Karpas-422 (cell line): ENCODE data around the gene CHST1. TPM values are rescaled to one million over a fixed set of nuclear protein-coding genes. Genes with fewer than 3 reads are reported as not detected.

ENCODE experiments used
- DNase-seq: peaks from one replicate; pipeline ENCODE4 v3.0.0-alpha.2; 2015
- H2AFZ ChIP-seq: fragments of 200-600 bp; sonication (generic); 2 replicates; pipeline ENCODE4 v1.6.1; 2014; ENCODE audit warnings: antibody characterized with exemption, low read length, mixed read lengths
- H3K27ac ChIP-seq: fragments of 200-600 bp; sonication (generic); 2 replicates; pipeline ENCODE4 v1.5.1; 2014; ENCODE audit warnings: mild to moderate bottlenecking, low read length, moderate library complexity
- H3K27me3 ChIP-seq: fragments of 200-600 bp; sonication (generic); 2 replicates; pipeline ENCODE4 v1.6.1; 2014; ENCODE audit warnings: low read length, mixed read lengths
- H3K36me3 ChIP-seq: fragments of 200-600 bp; sonication (generic); 2 replicates; pipeline ENCODE4 v1.6.1; 2014; ENCODE audit warnings: low read length, mixed read lengths; ENCODE audit not compliant: insufficient read depth
- H3K4me1 ChIP-seq: fragments of 200-600 bp; sonication (generic); 2 replicates; pipeline ENCODE4 v1.6.1; 2014; ENCODE audit warnings: mild to moderate bottlenecking, low read length, mixed read lengths
- H3K4me2 ChIP-seq: fragments of 200-600 bp; sonication (generic); 2 replicates; pipeline ENCODE4 v1.6.1; 2014; ENCODE audit warnings: low read length, low read depth, mild to moderate bottlenecking; ENCODE audit not compliant: poor library complexity, severe bottlenecking
- H3K4me3 ChIP-seq: fragments of 200-600 bp; sonication (generic); 2 replicates; pipeline ENCODE4 v1.5.1; 2014; ENCODE audit warnings: mild to moderate bottlenecking, antibody characterized with exemption, low read length, mixed read lengths
- H3K79me2 ChIP-seq: fragments of 200-600 bp; sonication (generic); 2 replicates; pipeline ENCODE4 v1.6.1; 2014; ENCODE audit warnings: mild to moderate bottlenecking, low read length, mixed read lengths
- H3K9ac ChIP-seq: fragments of 200-600 bp; sonication (generic); 2 replicates; pipeline ENCODE4 v1.6.0; 2014; ENCODE audit warnings: low read length
- H3K9me2 ChIP-seq: fragments of 200-600 bp; sonication (generic), shearing (Covaris generic); replicated peaks from 2 replicates; pipeline ENCODE4 v1.6.0; 2014; ENCODE audit warnings: mild to moderate bottlenecking, low read length, moderate library complexity; ENCODE audit not compliant: insufficient read depth
- H3K9me3 ChIP-seq: fragments of 300-700, 200-600 bp; sonication (generic); 2 replicates; pipeline ENCODE4 v1.6.1; 2014; ENCODE audit warnings: low read length, mixed read lengths
- H4K20me1 ChIP-seq: fragments of 200-600 bp; sonication (generic); 2 replicates; pipeline ENCODE4 v1.6.1; 2014; ENCODE audit warnings: mild to moderate bottlenecking, antibody characterized with exemption, low read length, low read depth; ENCODE audit not compliant: insufficient read depth
- total RNA-seq: library from RNA; depleted of rRNA; stranded (reverse); fragments of >200 nt; shearing (Covaris generic); gene quantifications from 2 replicates; pipeline ENCODE4 v1.2.3, GENCODE V29; 2014; ENCODE audit warnings: low replicate concordance

Gene CHST1
- total RNA-seq, 1 experiment from 2014 or later = not detected

- Histone ChIP-seq H3K9me3 (no peaks in the 10 kb centered on the region), H3K4me3 (no peak overlapping the region), H3K9ac (no peak overlapping the region), H3K9me2 (no peaks in the 10 kb centered on the region), H3K79me2 (no peaks in the 10 kb centered on the region), H3K4me1 (no peaks in the 10 kb centered on the region), H3K4me2 (no peak overlapping the region), H2AFZ (no peak overlapping the region), H3K27ac (no peak overlapping the region), H3K27me3 (no peaks in the 10 kb centered on the region), H4K20me1 (no peaks in the 10 kb centered on the region), H3K36me3 (no peaks in the 10 kb centered on the region)
- DNase-seq = no peak
Observed at GRCh38 chr11:45664376-45665205, 831 bp downstream of the CHST1 start.

DNA sequence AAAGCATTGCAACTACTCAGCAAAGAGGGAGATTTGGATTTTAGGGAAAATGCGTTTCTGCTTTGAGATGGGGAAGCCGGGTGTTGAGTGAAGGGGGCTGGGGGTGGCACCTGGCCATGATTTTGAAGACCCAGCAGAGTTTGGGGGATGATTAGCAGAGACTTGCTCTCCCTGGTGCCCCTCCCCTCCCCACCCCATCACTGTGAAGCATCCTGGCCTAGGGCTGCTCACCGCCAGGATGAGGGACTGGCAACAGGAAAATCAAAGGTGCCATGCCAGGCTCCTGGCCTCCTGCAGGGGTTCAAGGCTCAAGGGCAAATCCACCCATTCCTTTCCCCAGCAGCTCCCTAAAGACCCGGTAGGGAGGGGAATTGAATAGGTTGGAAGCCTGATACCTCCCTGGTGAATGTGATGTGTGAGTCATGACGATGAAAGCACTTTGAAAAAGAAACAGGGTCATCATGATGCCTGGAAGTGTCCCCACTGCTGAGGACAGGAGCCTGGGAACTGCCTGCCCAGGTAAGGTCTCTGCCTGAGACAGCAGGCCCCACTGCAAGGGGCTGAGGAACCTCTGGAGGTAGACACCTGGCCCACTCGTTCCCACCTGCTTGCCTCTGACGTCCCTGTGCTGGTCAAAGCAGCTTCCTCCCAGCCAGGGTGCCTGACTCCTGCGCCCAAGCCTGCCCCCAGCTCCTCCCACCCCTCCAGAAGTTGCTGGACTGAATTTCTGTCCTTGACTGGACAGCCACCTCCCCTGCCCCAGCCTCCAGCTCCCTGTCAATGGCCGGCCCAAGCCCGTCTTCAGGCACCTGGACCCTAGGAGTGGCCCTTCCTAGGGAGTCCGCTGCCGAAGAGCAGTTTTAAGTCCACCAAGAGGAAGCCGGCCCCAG is 1.7 kb downstream of the CHST1 start:
- Histone ChIP-seq H3K27me3 (no peaks in the 10 kb centered on the region), H3K9me2 (no peaks in the 10 kb centered on the region), H3K79me2 (no peaks in the 10 kb centered on the region), H3K9ac (no peak overlapping the region), H3K4me3 (no peak overlapping the region), H3K27ac (no peak overlapping the region), H2AFZ (no peak overlapping the region), H3K9me3 (no peaks in the 10 kb centered on the region), H4K20me1 (no peaks in the 10 kb centered on the region), H3K4me2 (no peak overlapping the region), H3K4me1 (no peaks in the 10 kb centered on the region), H3K36me3 (no peaks in the 10 kb centered on the region)
- no peak for DNase-seq

- Histone ChIP-seq H3K4me2 (no peak overlapping the region), H3K27me3 (no peaks in the 10 kb centered on the region), H2AFZ (no peak overlapping the region), H3K9ac (no peak overlapping the region), H4K20me1 (no peaks in the 10 kb centered on the region), H3K36me3 (no peaks in the 10 kb centered on the region), H3K9me2 (no peaks in the 10 kb centered on the region), H3K79me2 (no peaks in the 10 kb centered on the region), H3K4me1 (no peaks in the 10 kb centered on the region), H3K4me3 (no peak overlapping the region), H3K9me3 (no peaks in the 10 kb centered on the region), H3K27ac (no peak overlapping the region)
- DNase-seq = peak; percentile 51
Observed at GRCh38 chr11:45662665-45663485, 2.5 kb downstream of the CHST1 start.

DNA sequence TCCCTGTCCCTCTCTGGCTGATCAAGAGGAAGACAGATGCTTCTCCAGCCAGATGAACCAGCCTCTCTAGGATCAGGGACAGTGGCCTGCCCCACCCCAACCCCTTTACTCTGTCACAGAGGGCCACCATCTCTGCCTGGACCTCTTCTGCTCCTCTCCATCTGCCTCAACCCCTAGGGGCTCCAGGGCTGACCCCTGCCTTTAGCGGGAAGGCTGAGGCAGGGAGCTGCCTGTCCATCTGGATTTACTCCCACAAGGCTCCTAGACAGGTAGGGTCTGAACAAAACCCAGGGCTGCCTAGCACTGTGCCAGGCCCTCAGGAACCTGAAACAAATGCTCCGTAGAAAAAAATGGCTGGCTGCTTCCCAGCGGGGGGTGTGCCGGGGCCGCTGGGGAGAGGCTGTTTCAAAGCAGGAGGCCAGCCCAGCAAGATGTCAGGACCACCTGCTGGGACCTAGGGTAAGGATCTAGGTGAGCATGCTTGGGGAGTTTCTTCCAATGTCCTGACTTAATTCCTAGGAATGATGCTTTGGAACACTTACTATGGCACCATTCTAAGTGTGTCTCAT is 3.2 kb downstream of the CHST1 start:
- H3K4me2 ChIP-seq = no peak overlapping the region
- no peaks in the 10 kb centered on the region for H3K27me3 ChIP-seq

GRCh38 chr11:45661439-45662055 is 3.9 kb downstream of the CHST1 start:
- Histone ChIP-seq H3K9me3 (no peaks in the 10 kb centered on the region), H4K20me1 (no peaks in the 10 kb centered on the region), H3K9ac (no peak overlapping the region), H3K4me1 (no peaks in the 10 kb centered on the region), H3K4me2 (no peak overlapping the region), H3K27ac (no peak overlapping the region), H3K9me2 (no peaks in the 10 kb centered on the region), H3K4me3 (no peak overlapping the region), H3K79me2 (no peaks in the 10 kb centered on the region), H3K27me3 (no peaks in the 10 kb centered on the region), H3K36me3 (no peaks in the 10 kb centered on the region), H2AFZ (no peak overlapping the region)
- DNase-seq = no peak

More for the DNA sequence above, 3.2 kb downstream of the CHST1 start:
- H4K20me1 ChIP-seq = no peaks in the 10 kb centered on the region
- no peak overlapping the region for H3K9ac ChIP-seq
- H3K4me3 ChIP-seq = no peak overlapping the region
- H3K9me3 ChIP-seq = no peaks in the 10 kb centered on the region
- no peaks in the 10 kb centered on the region for H3K4me1 ChIP-seq
- H3K79me2 ChIP-seq = no peaks in the 10 kb centered on the region
- DNase-seq = no peak
- no peak overlapping the region for H3K27ac ChIP-seq
- H3K9me2 ChIP-seq = no peaks in the 10 kb centered on the region
- H3K36me3 ChIP-seq = no peaks in the 10 kb centered on the region
- H2AFZ ChIP-seq = no peak overlapping the region

GRCh38 chr11:45660729-45661438 is 4.5 kb downstream of the CHST1 start:
- Histone ChIP-seq H2AFZ (no peak overlapping the region), H3K9ac (no peak overlapping the region), H3K4me2 (no peak overlapping the region), H3K4me1 (no peaks in the 10 kb centered on the region), H3K27me3 (no peaks in the 10 kb centered on the region), H3K36me3 (no peaks in the 10 kb centered on the region), H3K4me3 (no peak overlapping the region), H3K9me2 (no peaks in the 10 kb centered on the region), H3K9me3 (no peaks in the 10 kb centered on the region), H3K79me2 (no peaks in the 10 kb centered on the region), H3K27ac (no peak overlapping the region), H4K20me1 (no peaks in the 10 kb centered on the region)
- DNase-seq = no peak

- H3K27me3 ChIP-seq = no peaks in the 10 kb centered on the region
Observed at GRCh38 chr11:45659818-45660160, 5.6 kb downstream of the CHST1 start.

More at GRCh38 chr11:45659818-45660160, 5.6 kb downstream of the CHST1 start:
- H3K36me3 ChIP-seq = no peaks in the 10 kb centered on the region
- H3K4me3 ChIP-seq = no peak overlapping the region
- H3K4me1 ChIP-seq = peaks cover 7% of the 10 kb centered on the region
- H2AFZ ChIP-seq = no peak overlapping the region
- H3K9me3 ChIP-seq = no peaks in the 10 kb centered on the region
- H4K20me1 ChIP-seq = no peaks in the 10 kb centered on the region
- no peak overlapping the region for H3K9ac ChIP-seq
- no peak overlapping the region for H3K4me2 ChIP-seq
- no peaks in the 10 kb centered on the region for H3K79me2 ChIP-seq
- no peaks in the 10 kb centered on the region for H3K9me2 ChIP-seq
- no peak for DNase-seq
- H3K27ac ChIP-seq = no peak overlapping the region
